SH-SY5Y (cell line): Measurements from ENCODE around the gene SNX3.

Experiments used
- GATA2 ChIP-seq: IDR thresholded peaks from 2 replicates; pipeline ENCODE4 v1.6.1; 2011; ENCODE audit warnings: mild to moderate bottlenecking, low read depth, low read length
- GATA3 ChIP-seq: IDR thresholded peaks from 2 replicates; pipeline ENCODE4 v1.6.1; 2011; ENCODE audit warnings: low read depth, mild to moderate bottlenecking, low read length, moderate library complexity

GRCh38 chr6:108235127-108235526 lies 25.7 kb downstream of the SNX3 start:
- TF ChIP-seq GATA2 (no peak), GATA3 (no peak)
